ENCODE results near the gene STOM. TPM values are rescaled to one million over a fixed set of nuclear protein-coding genes. Genes with fewer than 3 reads are reported as not detected.
A peak's percentile ranks its signal among the peaks of the same experiment; 100 is the strongest.

The STOM gene
- total RNA-seq, 1 donor from 2014 or later, result 53.2 TPM

DNA sequence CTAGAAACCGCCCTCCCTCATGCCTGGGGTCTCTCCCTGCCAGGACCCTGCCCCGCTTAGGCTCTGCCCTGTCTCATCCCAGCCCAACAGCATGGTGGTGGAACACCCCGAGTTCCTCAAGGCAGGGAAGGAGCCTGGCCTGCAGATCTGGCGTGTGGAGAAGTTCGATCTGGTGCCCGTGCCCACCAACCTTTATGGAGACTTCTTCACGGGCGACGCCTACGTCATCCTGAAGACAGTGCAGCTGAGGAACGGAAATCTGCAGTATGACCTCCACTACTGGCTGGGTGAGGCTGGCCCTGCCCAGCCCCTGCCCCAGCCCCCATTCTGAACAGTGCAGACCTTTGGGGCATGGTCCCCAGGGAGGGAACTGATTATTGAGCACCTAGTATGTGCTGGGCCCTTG, 68.2 kb downstream of the STOM start:
- Mint-ChIP-seq H3K4me1 (ENCODE audit: unreplicated experiment) (peaks cover 25% of the 10 kb centered on the region), H3K27ac (ENCODE audit: unreplicated experiment) (no peak overlapping the region), H3K4me3 (ENCODE audit: unreplicated experiment) (no peak overlapping the region), H3K27me3 (ENCODE audit: unreplicated experiment) (no peaks in the 10 kb centered on the region), H3K9me3 (ENCODE audit: unreplicated experiment) (no peaks in the 10 kb centered on the region), H3K36me3 (ENCODE audit: unreplicated experiment) (peaks cover 11% of the 10 kb centered on the region)
- TF ChIP-seq, protein P1, sequence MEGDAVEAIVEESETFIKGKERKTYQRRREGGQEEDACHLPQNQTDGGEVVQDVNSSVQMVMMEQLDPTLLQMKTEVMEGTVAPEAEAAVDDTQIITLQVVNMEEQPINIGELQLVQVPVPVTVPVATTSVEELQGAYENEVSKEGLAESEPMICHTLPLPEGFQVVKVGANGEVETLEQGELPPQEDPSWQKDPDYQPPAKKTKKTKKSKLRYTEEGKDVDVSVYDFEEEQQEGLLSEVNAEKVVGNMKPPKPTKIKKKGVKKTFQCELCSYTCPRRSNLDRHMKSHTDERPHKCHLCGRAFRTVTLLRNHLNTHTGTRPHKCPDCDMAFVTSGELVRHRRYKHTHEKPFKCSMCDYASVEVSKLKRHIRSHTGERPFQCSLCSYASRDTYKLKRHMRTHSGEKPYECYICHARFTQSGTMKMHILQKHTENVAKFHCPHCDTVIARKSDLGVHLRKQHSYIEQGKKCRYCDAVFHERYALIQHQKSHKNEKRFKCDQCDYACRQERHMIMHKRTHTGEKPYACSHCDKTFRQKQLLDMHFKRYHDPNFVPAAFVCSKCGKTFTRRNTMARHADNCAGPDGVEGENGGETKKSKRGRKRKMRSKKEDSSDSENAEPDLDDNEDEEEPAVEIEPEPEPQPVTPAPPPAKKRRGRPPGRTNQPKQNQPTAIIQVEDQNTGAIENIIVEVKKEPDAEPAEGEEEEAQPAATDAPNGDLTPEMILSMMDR (IDR thresholded peaks at IDR 0.05), result no peak
- no peak for DNase-seq (ENCODE audit: extremely low spot score, unreplicated experiment)

DNA sequence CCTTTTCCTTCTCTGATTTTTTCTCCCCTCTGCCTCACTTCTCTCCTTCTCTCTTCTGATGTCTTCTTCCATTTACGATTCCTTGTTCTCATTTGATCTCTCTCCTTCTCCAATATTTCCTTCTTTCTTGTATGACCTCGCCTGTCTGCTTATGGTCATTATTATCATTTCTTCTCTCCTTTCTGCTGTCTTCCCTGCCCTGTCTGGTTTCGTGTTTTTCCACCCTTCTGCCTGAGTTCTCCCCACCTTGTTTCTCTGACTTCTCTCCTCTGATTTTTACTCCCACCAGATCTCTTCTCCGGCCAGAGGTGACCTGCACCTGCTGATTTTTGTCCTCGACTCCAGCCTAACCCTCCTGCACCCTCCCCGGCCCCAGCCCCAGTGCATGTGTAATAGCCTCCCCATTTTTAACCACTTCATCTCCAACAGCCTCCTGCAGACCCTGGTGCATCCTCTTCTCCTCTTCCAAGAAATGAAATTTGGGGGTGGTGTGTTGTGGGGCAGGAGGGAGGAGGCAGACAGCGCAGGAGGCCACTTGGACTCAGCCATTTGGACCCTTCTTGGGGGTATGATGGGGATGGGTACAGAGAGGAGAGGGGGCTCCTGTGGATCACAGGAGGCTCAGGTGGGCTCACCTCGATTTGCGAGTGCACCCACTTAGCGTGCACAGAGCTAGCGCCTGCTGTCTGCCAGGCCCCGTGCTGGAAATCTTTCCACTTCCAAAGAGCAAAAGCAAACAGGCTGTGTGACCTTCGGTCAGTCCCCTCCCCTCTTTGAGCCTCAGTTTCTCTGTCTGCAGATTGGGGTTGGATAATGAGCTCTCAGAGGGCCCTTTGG, 69.5 kb downstream of the STOM start:
- TF ChIP-seq, protein P1 (IDR thresholded peaks at IDR 0.05), result no peak
- H3K27me3 Mint-ChIP-seq (ENCODE audit: unreplicated experiment), result no peaks in the 10 kb centered on the region
- no peak for DNase-seq (ENCODE audit: extremely low spot score, unreplicated experiment)
- peak overlapping the region; percentile 81 for H3K4me3 Mint-ChIP-seq (ENCODE audit: unreplicated experiment)
- H3K27ac Mint-ChIP-seq (ENCODE audit: unreplicated experiment), result peak overlapping the region; percentile 86
- no peaks in the 10 kb centered on the region for H3K9me3 Mint-ChIP-seq (ENCODE audit: unreplicated experiment)
- peaks cover 25% of the 10 kb centered on the region for H3K4me1 Mint-ChIP-seq (ENCODE audit: unreplicated experiment)
- peaks cover 11% of the 10 kb centered on the region for H3K36me3 Mint-ChIP-seq (ENCODE audit: unreplicated experiment)

DNA sequence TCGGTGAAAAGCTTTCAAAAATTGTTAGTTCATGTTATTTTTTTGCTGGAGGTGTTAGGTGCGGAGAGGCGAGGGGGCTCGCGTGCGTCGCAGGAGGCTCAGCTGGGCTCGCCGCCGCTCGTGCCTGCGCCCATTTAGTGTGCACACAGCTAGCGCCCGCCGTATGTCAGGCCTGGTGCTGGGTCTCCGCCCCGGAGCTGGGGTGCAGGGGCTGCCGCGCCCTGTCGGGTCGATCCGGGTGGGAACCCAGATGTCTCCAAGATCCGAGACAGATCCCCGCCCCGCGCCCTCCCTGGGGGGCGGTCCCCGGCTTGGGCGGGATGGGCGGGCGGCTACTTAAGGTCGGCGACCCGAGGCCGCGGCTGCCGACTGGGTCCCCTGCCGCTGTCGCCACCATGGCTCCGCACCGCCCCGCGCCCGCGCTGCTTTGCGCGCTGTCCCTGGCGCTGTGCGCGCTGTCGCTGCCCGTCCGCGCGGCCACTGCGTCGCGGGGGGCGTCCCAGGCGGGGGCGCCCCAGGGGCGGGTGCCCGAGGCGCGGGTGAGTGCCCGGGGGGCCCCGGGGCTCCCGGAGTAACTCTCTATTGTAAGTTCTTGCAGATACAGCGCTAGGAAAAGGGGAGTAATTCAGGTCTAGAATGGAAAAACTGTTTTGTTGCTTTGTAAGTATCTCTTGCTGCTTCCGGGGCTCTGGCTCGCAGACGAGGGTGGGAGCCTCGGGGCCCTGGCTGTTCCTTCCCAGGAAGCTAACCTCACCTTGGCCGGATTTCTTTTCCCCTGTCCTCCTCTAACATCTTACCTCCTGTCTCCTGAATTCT, 70.4 kb downstream of the STOM start:
- H3K4me1 Mint-ChIP-seq (ENCODE audit: unreplicated experiment), result peaks cover 29% of the 10 kb centered on the region
- H3K4me3 Mint-ChIP-seq (ENCODE audit: unreplicated experiment), result peak overlapping the region; percentile 81
- H3K27me3 Mint-ChIP-seq (ENCODE audit: unreplicated experiment), result no peaks in the 10 kb centered on the region
- no peaks in the 10 kb centered on the region for H3K9me3 Mint-ChIP-seq (ENCODE audit: unreplicated experiment)
- peaks cover 17% of the 10 kb centered on the region for H3K36me3 Mint-ChIP-seq (ENCODE audit: unreplicated experiment)
- peak overlapping the region; percentile 91 for H3K27ac Mint-ChIP-seq (ENCODE audit: unreplicated experiment)
- TF ChIP-seq, protein P1 (IDR thresholded peaks at IDR 0.05), result no peak
- no peak for DNase-seq (ENCODE audit: extremely low spot score, unreplicated experiment)

DNA sequence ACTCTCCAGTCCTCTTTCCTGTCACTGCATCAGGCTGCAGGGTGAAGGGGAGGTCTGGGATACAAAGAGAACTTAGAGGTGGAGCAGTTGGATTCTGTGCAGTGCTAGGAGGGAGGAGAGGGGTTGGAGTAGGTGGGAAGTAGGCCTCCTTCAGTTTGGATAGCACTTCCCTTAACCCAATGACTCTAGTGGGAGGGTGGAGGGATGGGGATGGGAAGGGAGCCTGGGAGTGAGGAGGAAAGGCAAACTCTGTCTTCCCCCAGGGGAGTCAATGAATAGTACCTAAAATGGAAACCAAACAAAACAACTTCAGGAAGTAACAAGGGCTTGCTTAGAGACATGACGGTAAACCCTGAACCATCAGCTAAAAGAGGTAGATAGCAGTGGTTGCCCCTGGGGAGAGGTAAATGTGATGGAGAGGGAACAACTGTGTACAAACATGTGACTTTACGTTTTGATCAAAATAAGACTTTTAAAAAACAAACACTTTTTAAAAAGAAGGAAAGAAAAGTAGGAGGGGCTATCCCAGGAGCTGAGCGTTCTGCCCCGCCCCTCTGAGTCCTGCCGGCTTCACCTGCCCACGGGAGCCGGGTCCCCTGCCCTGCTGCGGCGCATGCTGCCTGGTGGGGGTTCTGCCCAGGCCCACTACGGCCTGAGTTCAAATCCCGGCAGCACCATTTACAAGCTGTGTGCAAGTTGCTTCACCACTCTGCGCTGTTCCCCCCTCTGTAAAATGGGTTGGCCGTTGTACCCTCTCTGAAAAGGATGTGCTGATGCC, 71.2 kb downstream of the STOM start:
- Mint-ChIP-seq H3K9me3 (ENCODE audit: unreplicated experiment) (no peaks in the 10 kb centered on the region), H3K4me1 (ENCODE audit: unreplicated experiment) (peaks cover 29% of the 10 kb centered on the region), H3K27me3 (ENCODE audit: unreplicated experiment) (no peaks in the 10 kb centered on the region), H3K27ac (ENCODE audit: unreplicated experiment) (peak overlapping the region; percentile 91), H3K4me3 (ENCODE audit: unreplicated experiment) (peak overlapping the region; percentile 60), H3K36me3 (ENCODE audit: unreplicated experiment) (peaks cover 10% of the 10 kb centered on the region)
- no peak for DNase-seq (ENCODE audit: extremely low spot score, unreplicated experiment)
- TF ChIP-seq, protein P1 (IDR thresholded peaks at IDR 0.05), result no peak
